NCI-H2196 (cell line): ENCODE results near the gene FKBP6.
"Not testable (repeated sequence)": the region's sequence is repeated elsewhere in the genome, so short reads cannot be mapped to it uniquely, and the experiment has no call there.

Experiments used
- DNase-seq: peaks from one replicate; lab custom pipeline; 2025; ENCODE audit not compliant: unreplicated experiment; lab: John Stamatoyannopoulos, UW

Gene FKBP6, protein sequence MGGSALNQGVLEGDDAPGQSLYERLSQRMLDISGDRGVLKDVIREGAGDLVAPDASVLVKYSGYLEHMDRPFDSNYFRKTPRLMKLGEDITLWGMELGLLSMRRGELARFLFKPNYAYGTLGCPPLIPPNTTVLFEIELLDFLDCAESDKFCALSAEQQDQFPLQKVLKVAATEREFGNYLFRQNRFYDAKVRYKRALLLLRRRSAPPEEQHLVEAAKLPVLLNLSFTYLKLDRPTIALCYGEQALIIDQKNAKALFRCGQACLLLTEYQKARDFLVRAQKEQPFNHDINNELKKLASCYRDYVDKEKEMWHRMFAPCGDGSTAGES

GRCh38 chr7:73327922-73328321 is at the start of gene FKBP6, which contains the start of gene TRIM50:
Gene FKBP6, plus strand, starts transcription at chr7:73328161. Its CDS starts 268 bp downstream, at chr7:73328429.
Gene TRIM50, minus strand, starts transcription at chr7:73328082. Its CDS starts 3,295 bp downstream, at chr7:73324787.
- DNase-seq, result not testable (repeated sequence)

- DNase-seq, result not testable (repeated sequence)
These were observed 30.7 kb upstream of the FKBP6 start for GRCh38 chr7:73297235-73297634.

GRCh38 chr7:73297706-73298105 is 30.3 kb upstream of the FKBP6 start:
- DNase-seq, result not testable (repeated sequence)

- not testable (repeated sequence) for DNase-seq
These were observed 28.1 kb upstream of the FKBP6 start for GRCh38 chr7:73299812-73300211.

GRCh38 chr7:73301108-73301507 is 26.9 kb upstream of the FKBP6 start:
- DNase-seq, result not testable (repeated sequence)

DNA sequence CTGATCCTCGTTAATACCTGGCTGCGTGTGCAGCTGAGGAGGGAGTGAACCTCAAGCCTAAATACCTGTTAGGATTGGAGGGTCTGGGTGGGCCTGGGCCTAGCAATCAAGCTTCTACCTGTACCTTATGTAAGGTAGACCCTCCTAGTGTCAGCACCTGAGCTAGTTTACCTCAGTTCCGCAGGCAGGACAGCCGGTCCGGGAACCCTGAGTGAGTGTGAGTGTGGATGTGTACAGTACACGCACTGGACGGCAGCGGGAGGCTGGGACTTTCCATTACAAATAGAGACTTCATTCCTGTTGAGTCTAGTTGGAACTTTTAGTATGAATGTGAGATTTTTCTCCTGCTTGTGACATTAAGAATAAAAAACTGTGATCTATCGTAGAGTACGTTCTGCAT is 25.1 kb upstream of the FKBP6 start:
- not testable (repeated sequence) for DNase-seq

DNA sequence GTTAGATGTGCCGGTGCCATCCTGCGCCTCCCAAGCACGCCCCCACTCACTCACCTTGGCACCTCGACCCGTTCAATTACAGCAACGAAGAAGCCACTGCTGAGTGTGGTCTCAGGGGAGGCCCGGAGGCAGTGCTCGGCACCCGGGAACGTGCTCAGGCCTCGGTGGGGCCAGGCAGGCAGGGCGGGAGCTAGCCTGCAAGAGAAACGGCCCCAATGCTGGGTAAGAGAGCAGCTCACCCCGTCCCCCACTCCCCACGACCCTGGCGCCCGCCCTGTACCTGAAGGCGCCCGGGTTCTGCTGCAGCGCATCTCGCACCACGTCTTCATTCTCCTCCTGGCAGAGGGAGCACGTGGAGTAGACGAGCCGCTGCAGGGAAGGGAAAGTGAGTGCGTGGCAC is 24.4 kb upstream of the FKBP6 start:
- DNase-seq, result no peak

GRCh38 chr7:73304071-73304470 is 23.9 kb upstream of the FKBP6 start:
- no peak for DNase-seq

- DNase-seq, result not testable (repeated sequence)
These were observed 23.2 kb upstream of the FKBP6 start for GRCh38 chr7:73304612-73305387.

DNA sequence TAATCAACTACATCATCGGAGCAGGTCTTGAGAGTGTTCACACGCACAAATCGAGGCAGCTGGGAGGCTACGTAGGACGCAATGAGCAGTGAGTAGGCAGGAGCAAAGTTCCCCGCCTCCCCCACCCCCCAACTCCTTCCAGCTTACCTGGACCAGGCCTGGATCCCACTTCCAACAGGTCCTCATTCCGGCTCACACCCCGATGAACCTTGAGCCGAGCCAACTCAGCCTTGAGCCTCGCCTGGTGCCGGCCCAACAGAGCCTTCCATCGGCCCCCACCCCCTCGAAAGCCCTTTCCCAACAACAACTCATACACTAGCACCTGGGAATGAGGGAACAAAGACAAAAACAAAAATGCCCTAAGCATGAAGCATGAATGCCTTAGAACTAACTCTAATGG is 20.5 kb upstream of the FKBP6 start:
- DNase-seq, result no peak

GRCh38 chr7:73308074-73308664 is 19.8 kb upstream of the FKBP6 start:
- DNase-seq, result no peak

DNA sequence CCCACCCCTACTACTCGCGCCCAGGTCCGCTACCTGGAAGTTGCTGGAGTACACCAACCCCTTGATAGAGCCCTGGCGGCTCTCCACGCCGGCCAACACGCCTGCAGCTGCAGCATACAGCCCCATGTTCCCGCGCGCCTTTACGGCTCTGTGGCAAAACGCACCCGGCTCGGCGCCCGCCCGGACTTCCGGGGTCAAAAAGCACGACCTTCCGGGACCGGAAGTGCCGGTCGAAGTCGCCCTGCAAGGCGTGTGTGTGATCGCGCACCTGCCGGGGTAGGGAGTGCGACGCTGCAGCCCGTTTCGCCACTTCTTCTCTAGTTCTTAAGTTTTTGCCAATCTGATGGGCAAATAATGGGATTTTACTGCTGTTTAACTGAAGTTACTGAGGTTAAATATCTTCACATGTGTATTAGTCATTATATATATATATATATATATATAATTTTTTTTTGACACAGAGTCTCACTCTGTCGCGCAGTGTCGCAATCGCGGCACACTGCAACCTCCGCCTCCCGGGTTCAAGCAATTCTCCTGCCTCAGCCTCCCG is 19.2 kb upstream of the FKBP6 start, which contains the start of gene NSUN5:
NSUN5 (minus strand) TSS at position 162 of the 550 bp plus-strand sequence; CDS start at position 126, 36 bp downstream.
- DNase-seq, result peak; percentile 88

DNA sequence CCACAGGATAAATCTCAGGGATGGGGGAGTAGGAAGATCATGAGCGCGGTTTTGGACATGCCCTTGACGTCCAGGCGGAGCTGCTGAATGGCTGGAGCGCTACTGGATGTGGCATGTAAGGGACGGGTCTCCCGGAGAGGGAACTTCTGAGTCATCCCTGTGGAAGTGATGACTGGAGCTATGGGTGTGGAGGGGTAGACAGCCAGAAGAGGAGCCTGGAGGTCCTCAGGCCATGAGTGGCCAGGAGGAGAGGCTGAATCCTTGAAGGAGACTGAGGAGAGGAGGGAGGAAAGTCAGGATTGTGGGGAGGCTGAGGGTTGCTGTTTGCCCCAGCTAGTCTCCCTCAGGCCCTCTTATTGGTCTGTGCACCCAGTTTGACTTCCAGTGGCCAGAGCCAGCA is 16.5 kb upstream of the FKBP6 start:
- not testable (repeated sequence) for DNase-seq

GRCh38 chr7:73312831-73313520 is 15.0 kb upstream of the FKBP6 start:
- DNase-seq, result no peak

DNA sequence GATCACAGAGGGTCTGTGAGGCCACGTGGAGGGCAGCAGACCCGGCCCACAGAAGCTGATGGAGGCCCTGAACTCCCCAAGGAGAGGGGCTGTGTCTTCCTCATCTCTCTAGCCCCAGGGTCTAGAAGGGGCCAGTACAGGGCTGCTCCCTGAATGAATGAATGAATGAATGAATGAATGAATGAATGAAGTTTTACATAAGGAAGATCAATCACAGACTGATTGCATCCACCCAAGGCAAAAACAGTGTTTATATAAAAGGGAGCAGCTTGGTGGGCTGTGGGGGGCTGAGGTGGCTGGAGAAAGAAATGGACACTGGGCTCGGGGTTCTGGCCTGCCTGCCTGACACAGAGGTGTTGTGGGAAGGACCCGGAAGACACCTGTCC is 14.4 kb upstream of the FKBP6 start:
- no peak for DNase-seq

DNA sequence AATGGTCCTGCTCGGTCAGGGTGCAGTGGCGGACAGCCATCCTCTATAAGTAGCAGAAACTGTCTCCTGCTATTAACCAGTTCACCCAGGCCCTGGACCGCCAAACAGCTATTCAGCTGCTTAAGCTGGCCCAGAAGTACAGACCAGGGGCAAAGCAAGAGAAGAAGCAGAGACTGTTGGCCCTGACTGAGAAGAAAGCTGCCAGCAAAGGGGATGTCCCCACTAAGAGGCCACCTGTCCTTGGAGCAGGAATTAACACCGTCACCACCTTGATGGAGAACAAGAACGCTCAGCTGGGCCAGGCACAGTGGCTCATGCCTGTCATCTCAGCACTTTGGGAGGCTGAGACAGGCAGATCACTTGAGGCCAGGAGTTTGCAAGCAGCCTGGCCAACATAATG is 13.7 kb upstream of the FKBP6 start:
- DNase-seq, result no peak

DNA sequence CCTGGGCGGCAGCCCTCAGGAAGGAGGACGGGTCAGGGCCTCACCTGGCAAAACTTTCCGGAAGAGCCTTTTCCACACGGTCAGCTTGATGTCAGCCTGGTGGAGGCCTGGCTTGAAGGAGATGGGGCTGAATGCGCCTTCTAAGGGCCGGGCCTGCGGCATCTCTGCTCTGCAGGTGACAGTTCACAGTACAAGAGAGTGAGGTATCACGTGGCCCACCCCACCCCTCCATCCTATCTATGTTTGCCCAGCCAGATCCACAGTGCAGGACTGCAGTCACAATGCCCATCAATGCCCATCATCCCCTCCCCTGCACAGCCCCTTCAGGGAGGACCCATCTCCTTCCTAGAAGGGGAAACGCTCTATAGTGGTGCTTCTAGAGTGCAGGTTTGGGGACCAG is 11.4 kb upstream of the FKBP6 start:
- no peak for DNase-seq

- DNase-seq, result not testable (repeated sequence)
These were observed 9.2 kb upstream of the FKBP6 start for GRCh38 chr7:73318656-73319204.

- DNase-seq, result peak; percentile 6
These were observed 8.4 kb upstream of the FKBP6 start for GRCh38 chr7:73319541-73319940.

DNA sequence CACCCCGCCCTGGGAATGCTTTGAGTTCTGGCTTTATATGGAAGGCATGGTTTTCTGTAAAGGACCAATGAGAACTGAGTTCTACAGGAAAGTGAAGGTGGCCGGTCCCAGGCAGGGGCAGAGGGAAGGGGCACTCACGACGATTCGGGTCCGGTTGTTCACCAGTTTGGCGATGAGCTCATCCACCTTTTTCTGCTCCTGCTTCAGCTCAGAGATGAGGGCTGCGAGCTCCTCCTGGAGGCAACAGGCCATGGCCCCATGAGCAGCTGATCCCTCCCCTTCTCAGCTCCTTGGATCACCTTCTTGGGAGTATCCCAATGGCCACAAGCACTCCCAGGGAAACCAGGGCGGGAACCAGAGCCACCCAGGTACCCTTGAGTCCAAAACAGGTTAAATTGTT is 8.0 kb upstream of the FKBP6 start:
- DNase-seq, result not testable (repeated sequence)
